Trophoblast cell (in vitro differentiated cells and primary cell): ENCODE measurements around the gene DAO.

Source experiments
- DNase-seq, 2 donors: peaks; one replicate each; pipeline ENCODE4 v3.0.0-alpha.2; 2016
- H2AFZ ChIP-seq: 2 replicates; pipeline ENCODE4 v1.6.1; 2013; ENCODE audit warnings: low read length, moderate library complexity, mild to moderate bottlenecking; ENCODE audit not compliant: insufficient read depth, poor library complexity
- H2AK5ac ChIP-seq: 2 replicates; pipeline ENCODE4 v1.6.1; 2013; ENCODE audit warnings: mild to moderate bottlenecking, low read length
- H2BK120ac ChIP-seq: 2 replicates; pipeline ENCODE4 v1.6.1; 2013; ENCODE audit warnings: low read length, mild to moderate bottlenecking, moderate library complexity; ENCODE audit not compliant: insufficient read depth, poor library complexity
- H2BK12ac ChIP-seq: 2 replicates; pipeline ENCODE4 v1.6.1; 2013; ENCODE audit warnings: mild to moderate bottlenecking, low read length, moderate library complexity
- H2BK5ac ChIP-seq: 2 replicates; pipeline ENCODE4 v1.6.1; 2013; ENCODE audit warnings: low read length, low read depth, moderate library complexity, mild to moderate bottlenecking; ENCODE audit not compliant: poor library complexity
- H3K14ac ChIP-seq: 2 replicates; pipeline ENCODE4 v1.6.1; 2013; ENCODE audit warnings: mild to moderate bottlenecking, low read length
- H3K18ac ChIP-seq: 2 replicates; pipeline ENCODE4 v1.6.1; 2013; ENCODE audit warnings: mild to moderate bottlenecking, low read length
- H3K23ac ChIP-seq: 2 replicates; pipeline ENCODE4 v1.6.1; 2013; ENCODE audit warnings: low read length
- H3K27ac ChIP-seq: 2 replicates; pipeline ENCODE4 v1.5.1; 2013; ENCODE audit warnings: low read depth, mild to moderate bottlenecking, inconsistent platforms, low read length, moderate library complexity
- H3K27me3 ChIP-seq: 2 replicates; pipeline ENCODE4 v1.6.1; 2013; ENCODE audit warnings: inconsistent platforms, mild to moderate bottlenecking, low read length, moderate library complexity; ENCODE audit not compliant: insufficient read depth
- H3K36me3 ChIP-seq, 2 experiments: 1 replicate in 1 of 2; 2 replicates in 1 of 2; pipeline ENCODE4 v1.6.1; 2013; ENCODE audit warnings: low read length in 2 of 2, mild to moderate bottlenecking in 2 of 2, moderate library complexity in 1 of 2; ENCODE audit not compliant: insufficient read depth in 2 of 2, control insufficient read depth in 1 of 2
- H3K4ac ChIP-seq: 2 replicates; pipeline ENCODE4 v1.6.1; 2013; ENCODE audit warnings: low read depth, mild to moderate bottlenecking, low read length, moderate library complexity
- H3K4me1 ChIP-seq, 2 experiments: 1 replicate in 1 of 2; 2 replicates in 1 of 2; pipeline ENCODE4 v1.6.1; 2013; ENCODE audit warnings: low read length in 2 of 2, mild to moderate bottlenecking in 2 of 2, moderate library complexity in 1 of 2; ENCODE audit not compliant: insufficient read depth in 2 of 2, control insufficient read depth in 1 of 2
- H3K4me2 ChIP-seq: 2 replicates; pipeline ENCODE4 v1.6.1; 2013; ENCODE audit warnings: inconsistent platforms, mild to moderate bottlenecking, low read length, moderate library complexity
- H3K4me3 ChIP-seq: 2 replicates; pipeline ENCODE4 v1.5.1; 2013; ENCODE audit warnings: mild to moderate bottlenecking, low read depth, low read length, inconsistent platforms
- H3K79me1 ChIP-seq: one replicate; pipeline ENCODE4 v1.6.1; 2013; ENCODE audit warnings: low read length
- H3K79me2 ChIP-seq: 2 replicates; pipeline ENCODE4 v1.6.1; 2013; ENCODE audit warnings: low read length, mild to moderate bottlenecking; ENCODE audit not compliant: control insufficient read depth, insufficient read depth, poor library complexity
- H3K9ac ChIP-seq: 2 replicates; pipeline ENCODE4 v1.6.1; 2013; ENCODE audit warnings: mild to moderate bottlenecking, low read length
- H3K9me3 ChIP-seq: 2 replicates; pipeline ENCODE4 v1.6.1; 2013; ENCODE audit warnings: low read depth, mild to moderate bottlenecking, control low read depth, inconsistent platforms, low read length; ENCODE audit not compliant: insufficient read depth
- H4K12ac ChIP-seq: 2 replicates; pipeline ENCODE4 v1.6.1; 2013; ENCODE audit warnings: low read depth, mild to moderate bottlenecking, low read length, moderate library complexity
- H4K8ac ChIP-seq: 2 replicates; pipeline ENCODE4 v1.6.1; 2013; ENCODE audit warnings: low read depth, mild to moderate bottlenecking, low read length, moderate library complexity
- H4K91ac ChIP-seq: one replicate; pipeline ENCODE4 v1.6.1; 2013; ENCODE audit warnings: low read depth, mild to moderate bottlenecking, low read length, moderate library complexity
- WGBS: extraction: QIAGEN DNeasy Blood & Tissue Kit; methylation state at CpG from one replicate; pipeline ENCODE4 v1.1.7; 2013; ENCODE audit warnings: missing lambda C conversion rate; ENCODE audit not compliant: insufficient read length, insufficient coverage; ENCODE audit errors: extremely low coverage; 5-methylcytosine and 5-hydroxymethylcytosine counted together

Gene DAO

GRCh38 chr12:108918960-108919642 lies 39.2 kb downstream of the DAO start:
- no peak overlapping the region for H3K27ac ChIP-seq
- H3K9me3 ChIP-seq: peaks cover 13% of the 10 kb centered on the region
- peak overlapping the region; percentile 40 for H3K23ac ChIP-seq
- no peak overlapping the region for H2AK5ac ChIP-seq
- H4K12ac ChIP-seq: no peak overlapping the region
- no peak overlapping the region for H3K9ac ChIP-seq
- no peak for DNase-seq
- H3K4ac ChIP-seq: no peak overlapping the region
- H3K4me3 ChIP-seq: peak overlapping the region; percentile 27
- H4K8ac ChIP-seq: no peak overlapping the region
- H3K4me1 ChIP-seq: peaks cover 3 to 6% of the 10 kb centered on the region in 2 experiments
- H2BK5ac ChIP-seq: no peak overlapping the region
- no peak overlapping the region for H3K18ac ChIP-seq
- no CpG with 5 or more reads among the region's 3 CpGs for whole genome bisulfite sequencing
- H2AFZ ChIP-seq: no peak overlapping the region
- H3K4me2 ChIP-seq: no peak overlapping the region
- no peak overlapping the region for H3K14ac ChIP-seq
- H3K79me1 ChIP-seq: peaks cover 4% of the 10 kb centered on the region
- H4K91ac ChIP-seq: no peak overlapping the region
- no peak overlapping the region for H2BK12ac ChIP-seq
- H3K79me2 ChIP-seq: no peaks in the 10 kb centered on the region
- H3K27me3 ChIP-seq: no peaks in the 10 kb centered on the region
- H3K36me3 ChIP-seq: no peaks in the 10 kb centered on the region
- H2BK120ac ChIP-seq: no peak overlapping the region

DNA sequence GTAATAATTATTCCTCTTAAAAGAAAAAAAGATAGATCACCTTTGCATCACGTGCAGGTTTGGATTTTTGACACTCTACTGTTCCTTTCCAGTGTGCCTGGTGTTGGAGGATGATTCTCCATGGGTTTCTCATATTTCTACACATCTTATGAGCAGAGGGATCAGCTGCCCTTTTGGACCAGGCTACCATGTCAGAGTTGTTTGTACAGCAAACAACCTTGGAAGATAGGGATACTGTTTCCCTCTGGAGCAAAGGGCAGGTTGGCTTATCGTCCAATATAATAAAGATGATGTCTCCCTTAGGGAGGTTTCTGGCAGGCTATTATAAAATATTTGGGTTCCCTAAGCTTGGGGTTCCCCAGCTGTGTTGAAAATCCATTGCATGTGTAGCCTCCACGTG lies 42.1 kb downstream of the DAO start:
- no peak overlapping the region for H3K4me2 ChIP-seq
- H3K36me3 ChIP-seq: no peaks in the 10 kb centered on the region
- H3K14ac ChIP-seq: no peak overlapping the region
- no peak overlapping the region for H2AK5ac ChIP-seq
- no peaks in the 10 kb centered on the region for H3K79me1 ChIP-seq
- WGBS: no CpG with 5 or more reads among the region's 3 CpGs
- H3K9me3 ChIP-seq: peaks cover 13% of the 10 kb centered on the region
- H3K27me3 ChIP-seq: no peaks in the 10 kb centered on the region
- no peak overlapping the region for H4K91ac ChIP-seq
- H4K8ac ChIP-seq: no peak overlapping the region
- no peak overlapping the region for H3K18ac ChIP-seq
- no peak overlapping the region for H2BK5ac ChIP-seq
- H3K23ac ChIP-seq: no peak overlapping the region
- H2BK12ac ChIP-seq: no peak overlapping the region
- no peak overlapping the region for H3K4ac ChIP-seq
- H3K4me1 ChIP-seq: peaks cover 0 to 4% of the 10 kb centered on the region in 2 experiments
- no peak overlapping the region for H3K4me3 ChIP-seq
- DNase-seq: no peak
- no peak overlapping the region for H3K27ac ChIP-seq
- no peaks in the 10 kb centered on the region for H3K79me2 ChIP-seq
- H3K9ac ChIP-seq: no peak overlapping the region
- H4K12ac ChIP-seq: no peak overlapping the region
- no peak overlapping the region for H2AFZ ChIP-seq
- H2BK120ac ChIP-seq: no peak overlapping the region

DNA sequence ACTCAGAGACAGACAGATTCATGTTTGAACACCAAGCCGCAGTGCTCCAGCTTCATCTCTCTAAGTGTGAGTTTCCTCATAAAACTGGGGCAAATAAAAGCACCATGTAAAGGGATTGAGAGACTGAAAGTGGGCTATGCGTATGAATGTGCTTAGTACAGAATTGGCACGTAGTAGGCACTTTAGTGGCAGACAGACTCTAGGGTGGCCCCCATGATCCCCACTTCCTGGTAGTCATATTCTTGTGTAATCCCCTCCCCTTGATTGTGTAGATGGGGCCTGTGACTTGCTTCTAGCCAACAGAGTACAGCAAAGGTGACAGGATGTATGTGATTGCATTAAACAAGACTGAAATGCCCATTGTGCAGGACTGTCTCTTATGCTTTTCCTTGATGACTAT lies 43.0 kb downstream of the DAO start:
- Histone ChIP-seq H3K27ac (no peak overlapping the region), H3K79me2 (no peaks in the 10 kb centered on the region), H3K4me2 (no peak overlapping the region), H3K4me3 (no peak overlapping the region), H3K4me1 (peaks cover 0 to 4% of the 10 kb centered on the region in 2 experiments), H2AFZ (no peak overlapping the region), H3K9ac (no peak overlapping the region), H2BK5ac (no peak overlapping the region), H3K36me3 (no peaks in the 10 kb centered on the region), H3K27me3 (no peaks in the 10 kb centered on the region), H4K8ac (no peak overlapping the region), H2BK120ac (no peak overlapping the region), H2BK12ac (no peak overlapping the region), H3K18ac (no peak overlapping the region), H3K4ac (no peak overlapping the region), H3K9me3 (peaks cover 13% of the 10 kb centered on the region), H3K23ac (no peak overlapping the region), H2AK5ac (no peak overlapping the region), H3K14ac (no peak overlapping the region), H3K79me1 (no peaks in the 10 kb centered on the region), H4K91ac (no peak overlapping the region), H4K12ac (no peak overlapping the region)
- DNase-seq: no peak
- WGBS: no CpG with 5 or more reads among the region's 3 CpGs

DNA sequence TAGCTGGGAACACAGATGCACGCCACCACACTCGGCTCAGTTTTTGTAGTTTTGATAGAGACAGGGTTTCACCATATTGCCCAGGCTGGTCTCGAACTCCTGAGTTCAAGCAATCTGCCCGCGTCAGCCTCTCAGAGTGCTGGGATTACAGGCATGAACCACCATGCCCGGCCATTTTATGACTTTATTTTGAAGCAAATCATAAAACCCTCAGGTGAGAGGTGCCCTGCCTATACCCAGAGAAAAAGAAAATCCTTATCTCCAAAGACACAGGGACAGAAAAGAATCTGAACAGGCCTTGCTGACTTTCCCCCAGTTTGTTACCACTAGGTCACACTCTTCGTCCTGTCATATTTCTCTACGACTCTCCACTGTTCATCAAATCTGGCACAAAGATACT lies 48.8 kb downstream of the DAO start:
- no peaks in the 10 kb centered on the region for H3K79me1 ChIP-seq
- no peak overlapping the region for H4K91ac ChIP-seq
- no peak overlapping the region for H2AK5ac ChIP-seq
- H3K4me3 ChIP-seq: no peak overlapping the region
- no peak for DNase-seq
- H4K8ac ChIP-seq: no peak overlapping the region
- no peak overlapping the region for H2BK120ac ChIP-seq
- H3K79me2 ChIP-seq: no peaks in the 10 kb centered on the region
- peaks cover 0 to 2% of the 10 kb centered on the region in 2 experiments for H3K4me1 ChIP-seq
- no peak overlapping the region for H2BK12ac ChIP-seq
- no peak overlapping the region for H2BK5ac ChIP-seq
- no CpG with 5 or more reads among the region's 8 CpGs for WGBS
- H3K14ac ChIP-seq: no peak overlapping the region
- no peak overlapping the region for H4K12ac ChIP-seq
- no peak overlapping the region for H3K18ac ChIP-seq
- H3K27ac ChIP-seq: no peak overlapping the region
- no peaks in the 10 kb centered on the region for H3K36me3 ChIP-seq
- H3K27me3 ChIP-seq: no peaks in the 10 kb centered on the region
- H3K4ac ChIP-seq: no peak overlapping the region
- H3K9ac ChIP-seq: no peak overlapping the region
- no peaks in the 10 kb centered on the region for H3K9me3 ChIP-seq
- no peak overlapping the region for H2AFZ ChIP-seq
- H3K4me2 ChIP-seq: no peak overlapping the region
- H3K23ac ChIP-seq: no peak overlapping the region
